GM08714 (cell line): ENCODE data around the gene PCLO.

Experiments
- H3K4me3 ChIP-seq: fragments of 200-500 bp; sonication (Bioruptor generic); 2 replicates; pipeline ENCODE4 v1.5.1; 2014; ENCODE audit warnings: mild to moderate bottlenecking, low read length, inconsistent platforms
- ZNF274 ChIP-seq: IDR thresholded peaks from 2 replicates; pipeline ENCODE4 v1.6.1; 2012; ENCODE audit warnings: mild to moderate bottlenecking, low read depth, low read length

Gene PCLO

DNA sequence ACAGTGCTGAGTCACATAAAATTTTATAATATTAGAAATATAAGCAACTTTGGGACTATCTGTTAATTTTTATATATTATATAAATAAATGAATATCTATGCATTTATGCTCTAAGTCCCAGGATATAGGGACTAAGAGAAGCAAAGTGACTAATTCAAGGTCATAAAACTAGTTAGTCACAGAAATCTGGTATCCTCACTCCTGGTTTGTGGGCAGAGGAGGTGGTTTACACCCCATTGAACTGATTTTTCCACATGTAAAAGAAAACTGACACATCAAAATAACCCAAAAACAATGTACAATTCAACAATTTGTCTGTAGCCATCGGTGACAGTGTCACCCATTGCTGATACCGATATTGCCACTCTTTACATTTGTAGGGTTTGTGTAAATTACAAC, 3.0 kb downstream of the PCLO start:
- no peak overlapping the region for H3K4me3 ChIP-seq
- TF ChIP-seq ZNF274 = no peak

DNA sequence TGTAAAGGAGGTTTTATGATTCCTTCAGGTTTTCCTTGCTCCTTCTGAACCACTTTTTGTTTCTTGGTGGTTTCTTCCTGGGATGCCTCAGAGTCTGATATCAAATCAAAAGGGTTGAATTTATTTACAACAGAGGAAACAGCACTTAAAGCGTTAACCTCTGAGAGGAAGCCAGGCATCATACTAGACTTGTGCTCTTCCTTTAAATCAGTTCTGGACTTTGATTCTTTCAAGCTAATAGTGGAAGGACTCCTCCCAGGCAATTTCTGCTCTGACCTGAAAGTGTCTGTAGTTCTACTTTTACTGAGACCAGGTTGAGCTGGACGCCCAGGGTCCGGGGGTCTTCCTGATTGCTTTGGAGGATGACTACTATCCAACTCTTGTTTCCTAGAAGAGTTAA, 6.7 kb downstream of the PCLO start:
- no peak overlapping the region for H3K4me3 ChIP-seq
- TF ChIP-seq ZNF274 = no peak

DNA sequence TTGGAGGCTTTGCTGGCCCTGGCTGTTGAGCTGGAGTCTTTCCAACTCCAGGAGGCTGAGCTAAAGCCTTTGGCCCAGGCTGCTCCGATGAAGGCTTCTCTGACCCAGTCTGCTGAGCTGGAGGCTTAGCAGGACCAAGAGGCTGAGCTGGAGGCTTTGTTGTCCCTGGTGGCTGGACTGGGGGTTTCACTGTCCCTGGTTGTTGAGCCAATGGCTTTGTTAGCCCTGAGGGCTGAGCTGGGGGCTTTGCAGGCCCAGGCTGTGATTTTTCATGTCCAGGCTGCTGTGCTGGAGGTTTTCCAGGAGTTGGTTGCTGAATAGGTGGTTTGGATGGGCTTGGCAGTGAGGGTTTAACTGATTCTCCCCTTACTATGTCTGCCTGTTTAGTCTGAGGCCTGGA, 7.3 kb downstream of the PCLO start:
- TF ChIP-seq ZNF274 = no peak
- H3K4me3 ChIP-seq = no peak overlapping the region

DNA sequence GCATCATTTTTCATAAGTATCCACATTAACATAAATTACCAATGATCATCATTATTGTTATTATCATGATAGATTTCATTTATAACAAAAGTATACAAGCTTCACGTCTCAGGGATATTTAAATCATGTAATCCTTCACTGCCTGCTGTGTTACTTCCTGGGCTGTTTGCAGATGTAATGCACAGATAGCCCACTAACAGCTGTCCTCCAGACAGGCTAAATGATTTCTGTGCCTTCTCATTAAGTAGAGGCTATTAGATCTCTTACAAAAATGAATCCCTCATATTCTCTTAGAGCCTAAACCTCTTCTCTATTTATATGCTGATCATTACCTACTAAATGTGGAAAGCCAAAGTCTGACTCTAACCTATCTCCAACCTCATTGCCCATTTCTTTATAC, 9.3 kb downstream of the PCLO start:
- H3K4me3 ChIP-seq = no peak overlapping the region
- no peak for TF ChIP-seq ZNF274

DNA sequence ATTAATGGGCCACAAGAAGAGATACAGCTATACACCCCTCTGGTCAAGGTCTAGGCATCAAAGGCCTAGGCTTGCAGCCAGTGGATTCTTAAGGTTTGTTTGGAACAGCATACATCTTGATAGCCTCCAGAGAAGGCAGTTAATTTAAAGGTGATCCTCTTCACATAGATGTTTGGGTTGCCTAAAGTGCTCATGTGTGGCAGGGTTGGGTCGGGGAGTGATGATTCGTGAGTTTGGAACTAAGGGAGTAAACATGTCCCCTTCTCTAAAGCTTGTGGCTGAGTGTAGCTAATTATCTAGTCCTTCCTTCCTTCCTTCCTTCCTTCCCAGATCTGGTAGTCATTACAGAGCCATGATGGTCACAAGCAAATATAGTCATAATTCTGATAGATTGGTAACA, 12.4 kb downstream of the PCLO start:
- no peak overlapping the region for H3K4me3 ChIP-seq
- no peak for TF ChIP-seq ZNF274

DNA sequence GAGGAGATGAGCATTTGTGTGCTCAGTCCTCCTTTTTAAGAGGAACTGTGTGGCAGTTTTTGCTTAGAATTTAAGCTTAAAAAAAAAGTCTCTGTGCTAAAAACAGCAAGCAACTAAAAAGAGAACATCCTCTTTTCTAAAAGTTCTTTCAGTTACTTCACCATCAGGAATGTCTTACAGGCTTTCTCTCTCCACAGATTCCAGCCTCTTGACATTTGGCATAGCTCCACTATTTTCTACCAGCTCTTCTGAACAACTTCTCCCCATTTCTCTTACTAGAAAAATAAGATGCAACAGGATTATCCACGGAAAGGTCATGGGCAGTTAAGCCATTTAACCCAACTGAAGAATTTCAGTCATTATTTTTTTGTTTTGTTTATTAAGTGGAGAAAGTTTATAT, 13.2 kb downstream of the PCLO start:
- H3K4me3 ChIP-seq = no peak overlapping the region
- no peak for TF ChIP-seq ZNF274

DNA sequence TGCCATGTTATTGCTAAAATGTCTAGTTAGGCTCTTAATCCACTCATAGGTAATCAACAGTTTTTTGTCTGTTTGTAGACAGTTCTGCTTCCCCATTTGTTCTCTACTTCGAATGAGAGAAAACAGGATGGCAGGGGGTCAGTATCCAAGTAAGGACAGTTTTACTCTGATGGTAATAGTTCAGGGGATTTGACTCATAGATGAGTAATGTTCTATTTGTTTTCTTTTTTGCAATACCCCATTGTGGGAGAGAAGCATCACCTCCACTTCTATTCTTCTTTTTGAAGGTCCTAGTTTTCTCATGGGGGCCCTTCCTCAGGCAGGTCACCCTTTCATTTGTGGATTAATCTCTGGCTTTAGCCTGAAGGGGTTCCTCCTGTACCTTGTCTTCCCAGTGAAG, 13.9 kb downstream of the PCLO start:
- no peak for TF ChIP-seq ZNF274
- H3K4me3 ChIP-seq = no peak overlapping the region

DNA sequence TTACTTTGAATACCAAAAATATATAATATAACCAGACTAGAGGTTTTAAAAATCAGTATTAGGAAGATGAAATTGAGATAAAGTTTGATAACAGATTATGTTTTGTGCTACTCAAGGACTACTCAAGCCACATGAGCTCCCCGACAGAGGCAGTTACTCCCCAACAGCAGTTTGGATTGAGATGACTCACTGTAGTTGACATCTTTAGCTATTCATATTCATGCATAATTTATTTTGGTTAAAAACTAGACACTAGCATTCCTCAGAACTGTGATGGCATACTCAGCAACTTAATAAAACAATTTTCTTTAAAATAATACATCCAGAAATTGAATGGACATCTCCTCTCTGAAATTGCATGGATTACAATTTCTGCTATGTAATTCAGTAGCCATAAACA, 19.6 kb downstream of the PCLO start:
- no peak for TF ChIP-seq ZNF274
- no peak overlapping the region for H3K4me3 ChIP-seq

DNA sequence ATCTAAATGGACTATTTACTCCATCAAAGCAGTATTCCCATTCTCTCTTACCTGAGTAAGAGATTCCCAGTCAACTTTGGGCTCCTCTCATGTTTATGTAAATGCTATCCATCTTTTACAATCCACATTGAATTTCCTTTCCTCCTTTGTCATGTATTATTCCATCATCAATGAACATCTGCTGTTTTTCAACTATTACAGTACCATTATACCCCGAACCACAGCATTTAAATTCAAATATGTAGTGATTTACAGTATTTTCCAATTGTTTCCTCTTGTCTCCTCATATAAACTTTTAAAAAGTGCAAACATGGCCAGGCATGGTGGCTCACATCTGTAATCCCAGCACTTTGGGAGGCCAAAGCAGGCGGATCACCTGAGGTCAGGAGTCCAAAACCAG, 20.3 kb downstream of the PCLO start:
- H3K4me3 ChIP-seq = no peak overlapping the region
- no peak for TF ChIP-seq ZNF274

DNA sequence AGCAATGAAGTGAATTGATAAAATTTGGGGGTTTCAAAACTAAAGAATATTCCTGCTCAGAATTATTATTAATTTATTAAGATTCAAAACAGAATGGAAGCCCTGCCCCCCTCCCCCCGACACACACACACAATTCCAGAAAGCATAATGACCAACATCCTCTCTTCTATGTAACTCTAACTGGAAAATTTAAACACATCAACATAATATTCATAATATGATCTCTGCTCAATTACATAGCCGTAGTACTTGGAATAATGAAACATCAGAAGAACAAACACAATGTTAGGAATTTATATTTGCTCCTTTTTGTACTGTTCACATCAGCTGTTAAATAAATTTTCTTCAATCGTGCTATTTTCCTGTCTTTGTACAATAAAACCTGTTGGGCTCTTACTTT, 20.8 kb downstream of the PCLO start:
- TF ChIP-seq ZNF274 = no peak

DNA sequence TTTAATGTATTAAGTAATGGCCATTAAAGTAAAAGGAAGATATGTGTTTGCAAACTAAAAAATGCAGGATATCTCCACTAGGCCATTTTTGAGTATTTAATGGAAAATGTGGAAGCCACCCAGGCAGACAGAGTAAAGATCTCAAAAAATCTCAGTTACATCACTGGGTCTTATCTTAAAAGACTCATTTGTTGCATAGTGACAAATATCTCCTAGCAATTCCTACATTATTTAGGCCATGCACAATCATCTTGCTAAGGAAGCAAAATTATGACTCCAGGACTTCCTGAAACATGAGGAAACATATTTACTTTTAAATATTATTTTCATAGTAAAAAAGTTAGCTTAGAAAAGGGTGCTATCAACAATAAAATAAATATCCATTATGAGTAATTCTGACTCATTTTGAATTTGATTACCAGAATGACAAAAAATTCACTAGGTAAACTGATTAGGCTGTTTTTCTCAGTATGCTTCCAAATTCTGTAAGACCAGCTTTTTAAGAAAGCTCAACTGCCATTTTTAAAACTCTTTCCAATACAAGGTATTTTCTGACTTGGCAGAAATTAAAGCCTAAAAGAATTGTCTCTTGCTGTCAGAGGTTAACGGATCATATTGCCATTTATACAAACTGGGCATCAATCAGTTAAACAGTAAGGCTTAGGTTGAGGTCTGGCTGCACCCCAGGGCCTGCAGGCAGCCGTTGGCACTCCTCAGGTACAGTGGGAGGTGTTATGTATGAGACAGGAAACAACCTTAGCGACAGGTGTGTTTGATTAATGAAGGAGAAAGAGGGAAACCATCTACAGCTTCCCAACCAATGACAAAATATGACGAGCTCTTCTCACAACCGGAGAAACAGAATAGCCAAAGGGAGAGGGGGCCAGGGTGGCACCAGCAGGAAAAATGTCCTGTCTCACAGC, 31.8 kb downstream of the PCLO start:
- no peak overlapping the region for H3K4me3 ChIP-seq
- no peak for TF ChIP-seq ZNF274

More for the DNA sequence above, 20.8 kb downstream of the PCLO start:
- no peak overlapping the region for H3K4me3 ChIP-seq

DNA sequence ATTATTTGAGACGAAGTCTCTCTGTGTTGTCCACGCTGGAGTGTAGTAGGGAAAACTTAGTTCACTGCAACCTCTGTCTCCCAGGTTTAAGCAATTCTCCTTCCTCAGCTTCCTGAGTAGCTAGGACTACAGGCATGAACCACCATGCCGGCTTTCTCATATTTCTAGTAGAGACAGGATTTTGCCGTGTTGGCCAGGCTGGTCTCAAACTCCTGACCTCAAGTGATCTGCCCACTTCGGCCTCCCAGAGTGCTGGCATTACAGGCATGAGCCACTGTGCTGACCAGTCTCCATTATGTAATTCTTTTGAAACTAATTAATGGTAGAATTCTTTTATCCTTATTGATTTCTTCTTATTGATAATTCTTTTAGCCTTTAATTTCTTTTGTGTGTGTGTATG, 32.5 kb downstream of the PCLO start:
- H3K4me3 ChIP-seq = no peak overlapping the region
- no peak for TF ChIP-seq ZNF274

DNA sequence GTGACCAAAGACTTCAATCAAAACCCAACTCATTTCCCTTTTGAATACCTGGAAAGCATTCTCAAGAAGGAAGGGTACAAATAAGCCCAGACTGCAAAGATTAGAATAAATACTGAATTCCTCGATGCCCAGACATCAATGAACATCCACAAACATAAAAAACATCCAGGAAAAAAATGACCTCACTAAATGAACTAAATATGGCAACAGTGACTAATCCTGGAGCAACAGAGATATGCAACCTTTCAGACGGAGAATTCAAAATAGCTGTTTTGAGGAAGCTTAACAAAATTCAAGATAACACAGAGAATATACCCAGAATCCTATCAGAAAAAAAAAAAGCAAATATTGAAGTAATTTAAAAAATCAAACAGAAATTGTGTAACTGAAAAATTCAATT, 43.2 kb downstream of the PCLO start:
- no peak overlapping the region for H3K4me3 ChIP-seq
- TF ChIP-seq ZNF274 = no peak

DNA sequence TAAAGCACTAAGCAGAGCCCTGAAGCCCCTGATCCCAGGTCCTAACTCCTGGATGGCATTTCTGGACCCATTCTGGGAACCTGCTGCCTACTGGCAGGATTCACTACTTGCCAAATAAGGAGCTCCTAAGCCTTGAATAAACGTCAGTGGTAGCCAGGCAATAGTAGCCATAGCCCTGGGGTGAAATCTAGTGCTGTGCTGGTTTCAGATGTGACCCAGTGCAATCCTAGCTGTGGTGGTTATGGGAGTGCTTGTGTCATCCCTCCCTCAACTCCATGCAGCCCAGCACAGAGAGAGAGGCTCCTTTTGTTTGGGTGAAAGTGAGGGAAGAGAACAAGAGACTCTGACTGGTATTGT, 43.7 kb downstream of the PCLO start:
- no peak overlapping the region for H3K4me3 ChIP-seq
- TF ChIP-seq ZNF274 = no peak

DNA sequence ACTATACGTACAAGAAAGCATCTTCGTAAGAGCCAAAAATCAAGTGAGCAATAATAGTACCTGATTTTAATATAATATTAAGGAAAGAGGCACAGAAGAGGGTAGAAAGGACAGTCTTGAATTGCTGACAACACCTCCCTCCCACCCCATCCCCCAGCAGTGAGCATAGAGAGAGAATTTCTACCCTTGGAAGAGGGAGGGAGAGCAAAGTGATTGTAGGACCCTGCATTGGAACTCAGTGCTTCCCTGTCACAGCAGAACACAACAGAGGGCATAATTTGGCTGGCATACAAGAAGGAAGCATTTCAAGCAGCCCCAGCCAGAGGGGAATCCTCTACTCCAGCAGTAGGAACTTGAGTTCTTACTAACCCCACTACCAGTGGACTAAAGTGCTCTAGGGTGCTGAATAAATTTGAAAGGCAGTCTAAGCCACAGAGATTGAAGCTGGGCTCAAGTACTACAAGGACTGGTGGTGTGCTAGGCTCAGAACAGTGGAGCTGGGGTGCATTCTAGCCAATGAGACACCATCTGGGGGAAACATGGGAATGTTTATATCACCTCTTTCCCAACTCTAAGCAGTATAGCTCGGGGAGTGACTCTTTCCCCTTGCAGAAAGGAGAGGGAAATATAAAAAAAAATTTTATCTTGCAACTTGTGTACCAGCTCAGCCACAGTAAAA, 44.2 kb downstream of the PCLO start:
- TF ChIP-seq ZNF274 = no peak
- no peak overlapping the region for H3K4me3 ChIP-seq
